Kasumi-1 (cell line): Measurements from ENCODE around the gene RELT.

ENCODE experiments used
- DNase-seq, 2 experiments: peaks; one replicate each; lab custom pipeline; 2025; lab: John Stamatoyannopoulos, UW

The RELT gene, protein sequence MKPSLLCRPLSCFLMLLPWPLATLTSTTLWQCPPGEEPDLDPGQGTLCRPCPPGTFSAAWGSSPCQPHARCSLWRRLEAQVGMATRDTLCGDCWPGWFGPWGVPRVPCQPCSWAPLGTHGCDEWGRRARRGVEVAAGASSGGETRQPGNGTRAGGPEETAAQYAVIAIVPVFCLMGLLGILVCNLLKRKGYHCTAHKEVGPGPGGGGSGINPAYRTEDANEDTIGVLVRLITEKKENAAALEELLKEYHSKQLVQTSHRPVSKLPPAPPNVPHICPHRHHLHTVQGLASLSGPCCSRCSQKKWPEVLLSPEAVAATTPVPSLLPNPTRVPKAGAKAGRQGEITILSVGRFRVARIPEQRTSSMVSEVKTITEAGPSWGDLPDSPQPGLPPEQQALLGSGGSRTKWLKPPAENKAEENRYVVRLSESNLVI

DNA sequence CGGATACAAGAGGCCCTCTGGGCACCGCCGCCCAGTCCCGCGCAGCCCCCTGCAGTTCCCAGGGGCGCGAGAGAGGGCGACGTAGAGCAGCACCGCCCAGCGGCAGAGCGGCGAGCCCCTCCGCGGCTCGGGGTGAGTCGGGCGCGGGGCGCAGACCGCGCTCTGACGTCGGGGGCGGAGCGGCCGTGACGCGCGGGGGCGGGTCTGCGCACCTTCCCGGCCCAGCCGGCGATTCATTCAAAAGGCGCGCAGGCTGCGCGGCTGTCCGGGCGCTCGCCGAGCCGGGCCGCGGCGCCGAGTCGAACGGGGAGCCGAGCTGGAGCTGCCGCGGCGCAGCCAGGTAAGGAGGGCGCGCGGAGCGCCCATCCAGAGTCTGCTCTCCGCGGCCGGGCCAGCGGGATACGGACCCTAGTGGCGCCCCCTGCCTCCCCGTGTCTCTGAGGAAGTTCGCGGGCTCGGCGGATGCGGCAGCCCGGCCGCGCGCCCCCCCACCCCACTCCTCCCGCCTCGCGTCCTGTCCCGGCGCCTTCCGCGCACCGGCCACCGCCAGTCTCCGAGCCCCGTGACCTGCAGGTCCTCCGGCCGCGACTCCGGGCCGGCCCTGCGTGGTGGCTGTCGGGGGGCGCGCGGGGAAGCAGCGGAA is at the start of gene RELT:
RELT (plus strand) TSS at position 240 of the 643 bp plus-strand sequence. CDS start 12,738 bp downstream, outside the sequence.
- peak; percentile 78 to 82 for DNase-seq

DNA sequence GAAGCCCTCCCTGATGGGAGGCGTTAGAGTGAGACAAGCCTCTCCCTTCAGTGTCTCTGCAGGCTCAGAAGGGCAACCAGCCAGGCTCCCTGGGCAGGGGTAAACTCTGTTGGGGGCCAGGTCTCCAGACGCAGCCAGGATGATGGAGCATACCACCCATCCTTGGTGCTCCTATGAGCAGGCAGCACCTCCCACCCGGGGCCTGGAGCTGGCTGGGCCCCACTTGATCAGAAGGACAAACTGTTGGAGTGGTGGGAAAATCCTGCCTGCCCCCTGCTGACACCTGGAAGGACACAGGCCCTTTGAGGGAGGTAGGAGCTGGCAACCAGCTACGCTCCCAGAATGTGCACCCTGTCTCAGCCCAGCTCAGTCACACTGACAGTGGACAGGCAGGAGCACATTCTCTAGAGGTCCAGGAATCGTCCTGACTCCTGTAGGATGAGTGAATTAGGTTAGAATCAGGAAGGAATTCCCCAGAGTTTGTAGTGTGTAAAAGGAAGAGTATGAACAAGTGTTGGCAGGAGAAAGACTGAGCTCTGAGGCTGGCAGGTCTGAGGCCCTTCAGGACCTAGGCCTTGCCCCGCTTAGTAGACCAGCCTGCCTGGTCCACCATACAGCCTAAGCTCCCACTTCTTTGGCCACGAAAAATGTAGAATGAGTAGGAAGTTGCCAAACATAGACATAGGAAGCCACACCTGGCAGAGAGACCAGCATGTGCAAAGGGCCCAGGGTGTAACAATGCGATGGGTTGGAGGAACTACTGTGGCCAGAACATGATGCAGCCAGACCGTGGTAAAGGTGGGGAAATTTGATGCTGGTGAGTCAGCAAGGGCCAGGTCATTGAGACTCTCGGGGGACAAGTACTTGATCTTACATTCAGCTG is 49.0 kb upstream of the RELT start:
- DNase-seq = no peak

DNA sequence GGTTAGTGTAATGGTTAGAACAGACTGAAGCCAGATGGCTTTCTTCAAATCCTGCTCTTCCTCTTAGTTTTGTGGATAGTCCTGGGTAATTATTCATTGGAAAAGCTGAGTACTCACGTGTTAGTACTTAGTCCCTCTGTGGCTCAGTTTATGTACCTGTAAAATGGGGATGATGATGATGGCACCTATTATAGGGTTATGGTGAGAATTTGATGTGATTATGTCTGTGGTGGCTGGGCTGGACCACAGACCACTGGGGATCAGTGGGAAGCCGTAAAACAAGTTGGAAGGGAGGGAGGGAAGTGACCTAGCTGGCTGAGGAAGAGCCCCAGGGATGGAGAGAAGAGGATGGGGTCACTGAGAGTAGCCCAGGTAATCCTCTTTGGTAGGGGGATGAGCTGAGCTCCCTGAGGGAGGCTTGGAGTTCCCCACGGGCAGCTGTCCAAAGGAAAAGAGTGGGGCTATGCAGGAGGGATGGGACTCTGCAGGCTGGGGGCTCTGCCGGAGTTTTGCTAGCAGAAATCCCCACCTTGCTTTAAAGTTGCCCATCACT is 48.3 kb upstream of the RELT start:
- DNase-seq = no peak

DNA sequence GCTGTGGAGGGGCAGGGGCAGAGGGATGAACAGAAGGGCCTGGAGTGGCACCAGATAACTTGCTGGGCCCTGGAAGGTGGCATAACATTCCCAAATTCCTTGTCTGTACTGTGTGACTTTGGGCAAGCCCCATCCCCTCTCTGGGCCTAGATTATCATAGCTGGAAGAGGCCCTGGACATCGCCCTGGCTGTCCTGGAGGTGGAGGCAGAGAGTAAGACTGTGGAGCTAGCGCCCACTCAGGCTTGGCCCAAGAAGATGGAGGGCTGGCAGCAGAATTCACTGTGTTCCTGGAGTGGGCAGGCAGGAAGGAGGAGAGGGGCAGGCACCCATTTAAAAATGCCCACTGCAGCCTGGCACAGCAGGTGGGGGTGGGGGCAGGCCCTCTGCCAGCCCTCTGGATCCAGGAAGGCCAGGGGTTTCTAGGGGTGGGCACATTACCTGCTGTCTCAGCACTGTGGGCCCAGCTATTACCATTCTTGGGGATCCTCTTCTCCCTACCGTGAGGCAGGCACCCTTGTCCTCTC is 45.6 kb upstream of the RELT start:
- peak in 1 of 2 experiments; percentile 20 for DNase-seq

DNA sequence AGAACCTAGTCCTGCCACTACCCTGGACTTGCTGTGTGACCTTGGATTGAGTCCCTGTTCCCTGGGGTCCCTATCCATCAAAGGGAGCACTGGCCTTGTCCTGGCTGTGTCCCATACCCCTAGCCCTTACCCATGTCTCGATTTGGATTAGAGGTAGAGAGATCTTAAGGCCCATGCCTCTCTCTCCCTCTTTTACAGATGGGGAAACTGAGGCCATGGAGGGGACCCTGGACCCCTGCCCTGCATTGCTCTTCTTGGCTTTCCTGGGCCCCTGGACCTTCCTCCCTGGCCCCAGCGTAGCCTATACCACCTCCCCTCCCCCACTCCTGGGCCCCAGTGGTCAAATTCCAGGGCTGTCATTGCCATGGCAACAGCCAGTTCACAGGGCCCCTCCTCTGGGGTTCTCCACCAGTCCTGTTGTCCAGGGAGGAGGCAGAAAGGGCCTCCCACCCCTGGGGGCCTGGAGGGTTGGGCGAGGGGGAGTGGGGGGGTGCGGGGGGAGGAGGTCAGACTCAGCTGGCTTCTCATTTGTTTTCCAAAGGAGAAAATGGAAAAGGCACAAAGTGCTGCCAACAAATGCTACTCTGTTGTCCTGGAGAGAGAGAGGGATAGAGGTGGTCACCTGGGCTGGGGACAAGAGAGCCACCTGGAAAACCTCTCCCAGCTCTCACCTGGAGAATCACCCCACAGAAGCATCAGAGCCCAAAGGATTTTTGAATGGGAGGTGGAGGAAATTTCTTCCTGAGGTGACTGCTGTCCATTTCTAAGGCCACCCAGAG is 44.9 kb upstream of the RELT start:
- DNase-seq = no peak

DNA sequence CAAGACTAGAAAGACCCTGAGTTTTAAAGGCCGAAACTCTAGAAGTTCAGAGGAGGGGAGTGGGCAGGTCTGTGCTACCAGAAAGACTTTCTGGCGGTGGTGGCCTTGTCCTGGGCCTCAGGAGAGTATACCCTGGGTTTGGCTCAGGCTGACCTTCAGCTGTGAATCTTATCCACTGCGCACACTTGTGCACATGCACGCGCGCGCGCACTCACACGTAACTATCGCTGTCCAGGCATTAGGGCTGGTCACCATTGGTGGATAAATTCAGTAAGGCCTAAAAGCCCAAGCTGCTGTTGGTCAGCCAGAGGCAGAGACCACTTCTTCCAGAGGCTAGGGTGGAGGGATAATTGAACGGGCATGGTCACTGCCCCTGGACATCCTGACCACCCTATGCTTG is 43.0 kb upstream of the RELT start:
- no peak for DNase-seq

DNA sequence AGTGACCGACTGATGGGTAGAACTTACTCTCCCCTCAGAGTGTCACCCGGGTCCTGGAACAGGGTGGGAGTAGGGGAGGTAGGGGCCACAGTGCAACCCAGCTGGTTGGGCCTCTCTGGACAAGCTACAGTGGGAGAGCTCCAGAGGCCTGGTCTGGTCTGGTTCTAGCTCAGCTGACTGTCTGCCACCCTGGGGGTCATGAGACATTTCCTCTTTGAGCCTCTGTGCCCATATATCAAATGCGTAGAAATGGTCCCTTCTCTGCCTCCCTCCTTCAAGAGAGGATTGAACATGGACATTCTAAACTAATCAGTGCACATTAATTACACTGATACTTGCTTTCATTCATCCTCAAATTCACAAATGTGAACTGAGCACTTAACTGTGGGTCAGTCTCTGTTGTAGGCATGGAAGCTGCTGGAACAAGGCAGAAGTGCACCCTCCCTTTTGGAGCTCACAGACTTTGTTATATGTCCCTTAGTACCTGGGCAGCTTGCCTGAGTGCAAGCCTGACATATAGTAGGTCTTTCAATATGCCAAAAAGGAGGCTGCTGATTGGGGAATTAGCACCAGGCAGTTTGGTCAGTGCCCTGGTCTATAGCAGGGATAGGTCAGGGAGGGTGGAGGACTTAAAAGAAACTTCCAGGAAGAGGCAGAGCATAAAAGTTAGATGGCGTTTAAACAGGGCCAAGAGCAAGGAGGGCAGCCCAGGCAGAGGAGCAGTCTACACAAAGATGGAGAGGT is 42.4 kb upstream of the RELT start:
- no peak for DNase-seq

DNA sequence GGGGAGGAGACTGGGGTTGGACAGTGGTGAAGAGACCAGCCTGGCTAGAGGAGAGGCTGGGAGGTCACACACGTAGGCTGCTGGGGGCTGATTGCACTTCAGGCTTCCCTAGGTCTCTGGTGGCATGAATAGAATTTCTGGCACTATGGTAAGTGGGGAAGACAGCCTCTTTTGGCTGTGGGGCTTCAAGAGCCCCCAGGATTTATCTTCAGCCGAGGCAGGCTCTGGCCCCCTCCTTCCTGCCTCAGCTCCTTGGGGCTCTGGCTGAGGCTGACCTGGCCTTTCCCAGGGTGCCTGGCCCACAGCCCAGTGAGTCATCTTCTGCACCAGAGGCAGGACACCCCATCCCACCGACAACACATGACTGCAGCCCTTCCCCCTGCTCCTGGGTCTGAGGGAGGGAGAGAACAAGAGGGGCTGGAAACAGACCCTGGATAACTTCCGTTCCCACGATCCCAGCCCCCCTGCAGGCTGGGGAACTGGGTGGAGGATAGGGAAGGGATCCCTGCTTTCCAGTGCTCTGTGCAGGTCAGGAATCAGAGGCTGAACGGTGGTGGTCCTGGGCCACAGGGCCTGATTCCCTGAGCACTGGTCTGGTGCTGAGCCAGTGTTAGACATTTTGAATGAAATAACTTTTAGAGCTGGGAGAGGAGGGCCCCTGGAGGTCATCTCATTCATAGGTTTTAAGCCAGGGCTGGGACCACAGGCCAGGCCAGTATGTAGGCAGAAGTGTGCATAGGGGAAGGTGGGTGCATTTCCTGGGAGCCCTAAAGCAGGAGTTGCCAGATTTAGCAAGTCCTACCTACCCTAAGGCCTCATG is 41.6 kb upstream of the RELT start:
- no peak for DNase-seq

DNA sequence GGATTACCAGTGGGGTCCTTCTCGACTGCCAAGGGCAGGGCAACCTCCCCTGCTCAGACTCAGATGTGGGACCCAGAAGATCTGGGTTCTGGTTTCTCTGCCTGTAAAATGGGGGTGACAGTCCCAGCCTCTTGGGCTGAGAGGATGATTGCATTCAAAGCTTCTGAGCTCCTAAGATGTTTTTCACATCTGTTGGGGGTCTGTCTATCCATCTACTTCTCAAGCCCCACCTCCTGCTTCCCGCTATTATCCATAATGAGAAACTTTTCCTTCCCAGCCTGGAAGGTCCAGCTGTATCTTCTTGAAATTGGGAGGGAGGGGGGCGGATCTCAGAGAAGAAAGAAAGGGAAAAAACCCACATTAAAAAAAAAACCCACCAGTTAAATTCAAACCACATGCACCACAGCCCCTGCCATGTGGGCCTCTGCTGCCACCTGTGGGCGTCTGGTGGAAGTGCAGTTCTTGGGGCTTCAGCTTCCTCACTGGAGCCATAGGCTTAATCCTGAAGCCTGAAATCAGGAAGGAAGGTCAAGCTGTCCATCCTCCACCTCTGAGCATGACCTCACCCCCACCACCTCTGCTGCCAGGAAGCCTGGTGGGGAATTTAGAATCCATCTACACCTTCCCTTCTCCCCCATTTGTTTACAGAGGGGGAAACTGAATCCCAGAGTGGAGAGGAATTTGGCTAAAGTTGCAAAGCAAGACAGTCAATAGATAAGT is 40.8 kb upstream of the RELT start:
- DNase-seq = peak; percentile 54 to 56

DNA sequence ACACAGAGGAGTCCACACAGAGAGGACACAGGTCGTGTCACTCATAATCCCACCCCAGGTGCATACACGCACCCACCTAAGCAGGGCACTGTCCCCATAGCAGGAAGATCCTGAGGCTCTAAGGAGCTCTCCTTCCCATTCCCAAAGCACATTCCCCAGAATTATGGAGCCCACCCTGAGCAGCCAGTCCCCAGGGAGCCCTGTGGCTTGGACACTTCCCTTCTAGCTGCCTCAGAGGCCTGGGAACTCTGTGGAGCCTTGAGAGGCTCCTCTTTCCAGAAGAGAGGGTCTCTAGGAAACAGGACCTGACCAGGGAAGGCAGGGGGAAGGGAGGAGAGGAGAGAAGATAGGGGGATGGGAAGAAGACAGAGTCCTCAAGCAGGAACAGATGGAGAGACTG is 38.4 kb upstream of the RELT start:
- no peak for DNase-seq

DNA sequence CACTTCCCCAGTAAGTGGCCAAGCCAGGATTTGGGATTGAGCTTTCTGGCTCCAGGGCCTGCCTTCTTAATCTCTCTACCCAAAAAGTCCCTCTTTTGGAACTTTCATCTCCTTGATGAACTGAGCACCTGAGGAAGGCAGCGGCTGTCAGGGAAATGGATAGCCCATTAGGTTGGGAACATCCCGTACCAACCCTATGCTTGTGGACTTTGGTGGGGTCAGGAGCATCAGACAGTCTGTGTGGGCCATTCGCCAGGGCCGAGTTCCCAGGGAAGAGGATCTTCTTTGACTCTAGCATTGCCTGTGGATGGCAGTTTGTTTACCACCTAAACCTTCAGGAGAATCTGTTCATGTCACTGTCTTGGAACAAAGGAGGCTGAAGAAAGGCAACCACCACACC is 37.9 kb upstream of the RELT start:
- DNase-seq = no peak

DNA sequence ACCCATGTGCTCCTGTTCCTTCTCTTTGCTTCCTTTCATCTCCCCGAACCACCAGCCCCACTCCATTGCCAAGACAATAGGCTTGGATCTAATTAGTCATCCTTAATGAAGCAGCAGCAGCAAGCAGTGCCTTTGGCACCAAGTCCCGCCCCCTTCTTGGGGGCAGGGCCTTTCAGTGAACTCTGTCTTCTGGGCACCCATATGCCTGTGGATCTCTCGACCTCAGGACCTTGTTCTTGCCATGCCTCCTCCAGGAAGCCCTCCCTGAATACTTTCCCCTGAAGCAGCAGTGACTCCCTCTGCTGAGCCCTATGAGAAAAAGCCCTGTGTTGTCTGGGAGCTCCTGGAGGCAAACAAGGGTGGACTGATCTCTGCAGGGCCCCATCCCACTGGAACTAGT is 36.0 kb upstream of the RELT start:
- DNase-seq = no peak

DNA sequence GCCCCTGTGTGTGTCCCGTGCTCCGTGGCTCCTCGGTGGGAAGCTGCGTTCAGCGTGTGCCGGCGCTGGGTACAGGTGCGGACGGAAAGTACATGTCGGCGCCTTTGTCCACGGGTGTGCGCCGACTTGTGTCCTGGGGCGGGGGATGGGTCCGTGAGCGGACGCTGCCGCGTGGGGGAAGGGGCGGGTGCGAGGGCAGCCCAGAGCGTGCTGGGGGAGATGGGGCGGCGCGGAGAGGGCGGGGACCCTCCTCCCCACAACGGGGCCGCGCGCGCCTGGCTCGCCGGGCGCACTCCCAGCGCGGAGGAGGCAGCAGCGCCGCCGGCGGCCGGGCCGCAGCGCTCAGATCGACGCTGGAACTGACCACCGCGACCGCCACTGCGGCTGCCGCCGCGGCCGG is 33.6 kb upstream of the RELT start:
- no peak for DNase-seq

DNA sequence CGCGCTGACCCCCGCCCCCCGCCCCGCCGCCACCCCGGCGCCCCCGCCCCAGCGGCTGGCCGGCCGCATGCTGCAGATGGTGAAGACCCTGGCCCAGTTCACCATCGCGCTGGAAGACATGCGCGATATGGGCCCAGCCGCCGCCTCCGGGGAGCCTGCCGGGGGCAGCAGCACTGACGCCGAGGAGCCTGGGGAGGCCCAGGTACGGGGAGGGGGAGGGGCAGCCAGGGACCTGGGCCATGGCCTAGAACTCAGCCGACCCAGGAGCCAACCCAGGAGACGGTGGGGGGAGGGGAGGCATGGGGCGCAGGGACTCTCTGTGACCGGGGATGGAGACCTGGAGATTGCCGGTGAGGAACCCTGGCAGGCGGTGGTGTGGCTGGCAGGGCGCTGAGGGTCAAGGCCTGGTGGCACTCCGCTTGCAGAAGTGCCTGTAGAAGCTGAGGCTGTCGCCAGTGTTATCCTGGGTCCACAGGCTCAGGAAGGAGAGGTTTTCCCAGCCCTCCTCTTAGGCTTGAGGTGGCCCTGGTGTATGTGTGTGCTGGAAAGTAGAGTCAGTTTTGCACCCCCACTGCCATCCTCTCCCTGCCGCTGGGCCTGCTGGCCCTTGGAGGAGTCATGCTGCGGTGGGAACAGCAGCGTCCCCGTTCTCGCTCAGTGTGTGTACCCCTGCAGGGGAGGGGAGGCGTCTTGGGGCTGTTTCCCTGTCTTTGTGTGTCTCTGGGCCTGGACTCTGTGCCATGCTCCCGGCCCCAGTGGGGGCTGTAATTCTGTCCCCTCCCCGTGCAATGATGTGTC is 32.9 kb upstream of the RELT start:
- DNase-seq = no peak

DNA sequence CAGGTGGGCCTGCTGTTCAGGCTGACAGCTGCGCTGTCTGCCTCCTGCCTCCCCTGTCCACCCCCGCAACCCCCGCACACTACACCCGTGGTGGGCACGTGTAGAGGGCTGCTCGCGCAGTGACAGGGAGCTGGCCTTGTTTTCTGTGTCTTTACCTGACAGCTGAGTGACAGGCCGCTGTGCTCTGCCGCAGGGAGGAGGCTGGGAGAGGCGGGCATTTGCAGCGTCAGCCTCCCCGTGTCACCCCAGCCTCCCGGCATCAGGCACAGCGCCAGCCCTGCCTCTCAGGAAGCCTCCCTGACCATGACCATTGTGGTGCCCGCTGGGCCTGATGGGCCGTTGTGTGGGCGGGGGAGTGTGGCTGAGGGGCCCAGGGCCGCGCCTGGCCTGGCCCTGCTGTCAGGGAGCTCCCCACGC is 32.0 kb upstream of the RELT start:
- DNase-seq = no peak

DNA sequence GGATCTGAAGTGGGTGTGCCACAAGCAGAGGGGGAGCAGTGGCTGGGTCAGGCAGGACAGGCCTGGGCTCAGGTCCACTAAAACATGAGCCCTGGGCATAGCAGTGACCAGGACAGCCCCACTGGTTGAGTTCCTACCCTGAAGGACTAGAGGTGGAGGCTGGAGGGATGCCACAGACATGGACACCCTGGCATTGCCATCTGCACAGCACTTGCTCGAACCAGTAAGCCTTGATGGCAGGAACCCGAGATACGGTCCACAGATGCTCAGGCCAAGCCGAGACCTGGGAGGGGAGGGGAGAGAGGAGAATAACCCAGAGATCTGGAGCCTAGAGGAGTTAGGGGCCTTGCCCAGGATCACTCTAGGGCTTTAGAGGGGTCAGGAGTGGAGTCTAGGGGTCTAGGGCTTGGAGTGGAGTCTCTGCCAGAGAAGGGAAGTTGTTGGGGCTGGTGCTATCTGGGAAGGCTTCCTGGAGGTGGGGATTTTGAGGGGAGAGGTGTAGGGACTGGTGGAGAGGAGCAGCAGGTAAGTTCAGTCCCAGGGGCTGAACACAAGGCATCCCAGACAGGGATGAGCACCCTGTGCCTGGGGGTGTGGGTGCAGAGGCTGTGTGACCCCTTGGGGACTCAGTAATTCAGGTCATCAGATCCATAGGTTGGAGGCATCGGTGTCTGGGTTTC is 30.6 kb upstream of the RELT start:
- no peak for DNase-seq

DNA sequence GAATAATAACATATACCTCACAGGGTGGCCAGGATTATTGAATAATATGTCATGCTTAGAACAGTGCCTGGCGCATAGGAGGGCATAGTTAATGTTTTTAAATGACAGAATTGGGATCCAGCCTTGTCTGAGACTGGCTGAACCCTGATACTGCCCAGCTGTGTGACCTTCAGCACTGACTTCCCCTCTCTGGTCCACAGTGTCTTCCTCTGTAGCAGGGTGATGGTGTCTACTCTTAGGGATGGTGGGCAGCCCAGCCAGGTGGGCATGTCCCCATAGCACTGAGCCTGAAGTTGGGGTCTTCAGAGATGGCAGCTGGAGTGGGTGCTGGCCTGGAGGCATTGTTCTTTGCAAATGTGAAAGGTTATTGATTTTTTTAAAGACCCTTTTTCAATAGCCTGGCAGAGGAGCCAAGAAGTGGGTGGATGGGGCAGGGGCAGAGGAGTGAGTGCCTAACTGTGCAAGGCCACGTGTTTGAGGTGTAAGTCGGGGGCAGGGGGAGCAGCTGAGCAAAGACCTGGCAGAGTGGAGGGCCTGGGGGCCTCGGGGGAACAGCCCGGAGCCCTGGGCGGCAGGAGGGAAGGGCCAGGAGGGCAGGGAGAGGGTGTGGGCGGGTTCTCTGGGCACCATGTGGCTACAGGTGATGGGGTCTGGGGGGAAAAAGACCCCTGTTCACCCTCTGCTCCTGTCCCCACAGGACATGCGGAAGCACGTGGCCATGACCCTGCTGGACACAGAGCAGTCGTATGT is 29.8 kb upstream of the RELT start:
- no peak for DNase-seq
